ENCODE measurements around the gene SDHC.
"Not testable (repeated sequence)": the region's sequence is repeated elsewhere in the genome, so short reads cannot be mapped to it uniquely, and the experiment has no call there.

Gene SDHC

GRCh38 chr1:161367684-161368400 lies 53.7 kb downstream of the SDHC start, which contains the start of gene CFAP126:
Gene CFAP126, minus strand, starts transcription at chr1:161367876. Its CDS starts 8 bp downstream, at chr1:161367868.
- DNase-seq: peak; percentile 86
- in situ Hi-C loops (cut with HindIII; ENCODE audit: low pct_ligation_motif_present, low pct_unique_long_range_greater_than_20kb, low sequenced_read_pairs): no loop called here

GRCh38 chr1:161373442-161373841 lies 59.3 kb downstream of the SDHC start:
- in situ Hi-C loops (cut with HindIII; ENCODE audit: low pct_ligation_motif_present, low pct_unique_long_range_greater_than_20kb, low sequenced_read_pairs): loop anchor here (10.0 kb wide), 1 partner anchor 149 kb away; the partner anchor contains the start of genes APOA2 and TOMM40L
- DNase-seq: no peak

- peak; percentile 22 for DNase-seq
Observed at GRCh38 chr1:161374373-161374772, 60.2 kb downstream of the SDHC start.

GRCh38 chr1:161378014-161378413 lies 63.8 kb downstream of the SDHC start:
- DNase-seq: no peak
- in situ Hi-C loops (cut with HindIII; ENCODE audit: low pct_ligation_motif_present, low pct_unique_long_range_greater_than_20kb, low sequenced_read_pairs): loop anchor here (10.0 kb wide), 1 partner anchor 153 kb away; the partner anchor contains the start of genes APOA2 and TOMM40L

More at GRCh38 chr1:161374373-161374772, 60.2 kb downstream of the SDHC start:
- in situ Hi-C loops (cut with HindIII; ENCODE audit: low pct_ligation_motif_present, low pct_unique_long_range_greater_than_20kb, low sequenced_read_pairs): loop anchor here (10.0 kb wide), 1 partner anchor 150 kb away; the partner anchor contains the start of genes APOA2 and TOMM40L

GRCh38 chr1:161379071-161379470 lies 64.9 kb downstream of the SDHC start:
- in situ Hi-C loops (cut with HindIII; ENCODE audit: low pct_ligation_motif_present, low pct_unique_long_range_greater_than_20kb, low sequenced_read_pairs): loop anchor here (10.0 kb wide), 1 partner anchor 154 kb away; the partner anchor contains the start of genes APOA2 and TOMM40L
- no peak for DNase-seq

- no peak for DNase-seq
- in situ Hi-C loops (cut with HindIII; ENCODE audit: low pct_ligation_motif_present, low pct_unique_long_range_greater_than_20kb, low sequenced_read_pairs): no loop called here
Observed at GRCh38 chr1:161381707-161382106, 67.5 kb downstream of the SDHC start.

GRCh38 chr1:161382214-161383019 lies 68.2 kb downstream of the SDHC start:
- in situ Hi-C loops (cut with HindIII; ENCODE audit: low pct_ligation_motif_present, low pct_unique_long_range_greater_than_20kb, low sequenced_read_pairs): no loop called here
- DNase-seq: peak; percentile 79

- in situ Hi-C loops (cut with HindIII; ENCODE audit: low pct_ligation_motif_present, low pct_unique_long_range_greater_than_20kb, low sequenced_read_pairs): no loop called here
- DNase-seq: no peak
Observed at GRCh38 chr1:161388639-161389038, 74.5 kb downstream of the SDHC start.

GRCh38 chr1:161389158-161389557 lies 75.0 kb downstream of the SDHC start:
- in situ Hi-C loops (cut with HindIII; ENCODE audit: low pct_ligation_motif_present, low pct_unique_long_range_greater_than_20kb, low sequenced_read_pairs); DNase-seq: not testable (repeated sequence)

GRCh38 chr1:161389691-161390558 lies 75.7 kb downstream of the SDHC start:
- DNase-seq: peak; percentile 99
- in situ Hi-C loops (cut with HindIII; ENCODE audit: low pct_ligation_motif_present, low pct_unique_long_range_greater_than_20kb, low sequenced_read_pairs): no loop called here

GRCh38 chr1:161390559-161390858 lies 76.3 kb downstream of the SDHC start:
- no peak for DNase-seq
- in situ Hi-C loops (cut with HindIII; ENCODE audit: low pct_ligation_motif_present, low pct_unique_long_range_greater_than_20kb, low sequenced_read_pairs): no loop called here

GRCh38 chr1:161391136-161391535 lies 77.0 kb downstream of the SDHC start:
- in situ Hi-C loops (cut with HindIII; ENCODE audit: low pct_ligation_motif_present, low pct_unique_long_range_greater_than_20kb, low sequenced_read_pairs); DNase-seq: not testable (repeated sequence)

- no peak for DNase-seq
- in situ Hi-C loops (cut with HindIII; ENCODE audit: low pct_ligation_motif_present, low pct_unique_long_range_greater_than_20kb, low sequenced_read_pairs): no loop called here
Observed at GRCh38 chr1:161391611-161392010, 77.4 kb downstream of the SDHC start.

GRCh38 chr1:161393151-161393550 lies 79.0 kb downstream of the SDHC start:
- in situ Hi-C loops (cut with HindIII; ENCODE audit: low pct_ligation_motif_present, low pct_unique_long_range_greater_than_20kb, low sequenced_read_pairs): no loop called here
- no peak for DNase-seq

- DNase-seq; in situ Hi-C loops (cut with HindIII; ENCODE audit: low pct_ligation_motif_present, low pct_unique_long_range_greater_than_20kb, low sequenced_read_pairs): not testable (repeated sequence)
Observed at GRCh38 chr1:161397038-161397437, 82.9 kb downstream of the SDHC start.

GRCh38 chr1:161398900-161399256 lies 84.7 kb downstream of the SDHC start:
- no peak for DNase-seq
- in situ Hi-C loops (cut with HindIII; ENCODE audit: low pct_ligation_motif_present, low pct_unique_long_range_greater_than_20kb, low sequenced_read_pairs): no loop called here

- peak; percentile 92 for DNase-seq
- in situ Hi-C loops (cut with HindIII; ENCODE audit: low pct_ligation_motif_present, low pct_unique_long_range_greater_than_20kb, low sequenced_read_pairs): no loop called here
Observed at GRCh38 chr1:161399257-161399998, 85.2 kb downstream of the SDHC start.

- in situ Hi-C loops (cut with HindIII; ENCODE audit: low pct_ligation_motif_present, low pct_unique_long_range_greater_than_20kb, low sequenced_read_pairs): no loop called here
- no peak for DNase-seq
Observed at GRCh38 chr1:161402446-161402845, 88.3 kb downstream of the SDHC start.

Data from ACHN (cell line).